GM21447 (cell line): Measurements from ENCODE around the gene SRPK3.
"Not testable (repeated sequence)": the region's sequence is repeated elsewhere in the genome, so short reads cannot be mapped to it uniquely, and the experiment has no call there.

Experiments
- ATAC-seq: cut with Tn5 transposase; IDR thresholded peaks from one replicate; pipeline ENCODE4 v1.9.1; 2021; ENCODE audit not compliant: unreplicated experiment

The SRPK3 gene

GRCh38 chrX:153780678-153781427 lies at the start of gene SRPK3:
SRPK3 (plus strand) TSS chrX:153781041; CDS start chrX:153781087, 46 bp downstream.
- ATAC-seq = no peak

GRCh38 chrX:153731117-153731844 lies 49.6 kb upstream of the SRPK3 start:
- no peak for ATAC-seq

- ATAC-seq = no peak
Measured at GRCh38 chrX:153731845-153732215, 49.0 kb upstream of the SRPK3 start.

- ATAC-seq = no peak
Measured at GRCh38 chrX:153732401-153732800, 48.4 kb upstream of the SRPK3 start.

GRCh38 chrX:153733651-153734240 lies 47.1 kb upstream of the SRPK3 start:
- no peak for ATAC-seq

GRCh38 chrX:153734871-153735270 lies 46.0 kb upstream of the SRPK3 start:
- ATAC-seq = no peak

GRCh38 chrX:153735274-153735673 lies 45.6 kb upstream of the SRPK3 start:
- ATAC-seq = no peak

GRCh38 chrX:153736071-153736820 lies 44.6 kb upstream of the SRPK3 start:
- no peak for ATAC-seq

GRCh38 chrX:153736871-153737441 lies 43.9 kb upstream of the SRPK3 start:
- ATAC-seq = no peak

GRCh38 chrX:153738056-153738605 lies 42.7 kb upstream of the SRPK3 start:
- no peak for ATAC-seq

GRCh38 chrX:153739754-153740486 lies 40.9 kb upstream of the SRPK3 start:
- no peak for ATAC-seq

- no peak for ATAC-seq
Measured at GRCh38 chrX:153740631-153741222, 40.1 kb upstream of the SRPK3 start.

GRCh38 chrX:153741446-153741845 lies 39.4 kb upstream of the SRPK3 start:
- no peak for ATAC-seq

- not testable (repeated sequence) for ATAC-seq
Measured at GRCh38 chrX:153742111-153742510, 38.7 kb upstream of the SRPK3 start.

GRCh38 chrX:153742796-153743467 lies 37.9 kb upstream of the SRPK3 start:
- not testable (repeated sequence) for ATAC-seq

GRCh38 chrX:153743468-153744209 lies 37.2 kb upstream of the SRPK3 start:
- ATAC-seq = not testable (repeated sequence)

- ATAC-seq = no peak
Measured at GRCh38 chrX:153744210-153745066, 36.4 kb upstream of the SRPK3 start.
